Kidney tubule cell (primary cell): ENCODE results near the gene UBE4B.
"Not testable (repeated sequence)": the region's sequence is repeated elsewhere in the genome, so short reads cannot be mapped to it uniquely, and the experiment has no call there.

Experiments
- DNase-seq: peaks from one replicate; pipeline ENCODE4 v3.0.0-alpha.2; 2018; ENCODE audit warnings: low spot score

UBE4B gene

GRCh38 chr1:10073371-10073770 is 40.6 kb downstream of the UBE4B start:
- DNase-seq, result not testable (repeated sequence)

- peak; percentile 90 for DNase-seq
These were observed 41.5 kb downstream of the UBE4B start for GRCh38 chr1:10074059-10074851.

- no peak for DNase-seq
These were observed 42.3 kb downstream of the UBE4B start for GRCh38 chr1:10074852-10075730.

GRCh38 chr1:10075732-10076131 is 43.0 kb downstream of the UBE4B start:
- no peak for DNase-seq

GRCh38 chr1:10078494-10078893 is 45.7 kb downstream of the UBE4B start:
- no peak for DNase-seq

GRCh38 chr1:10080523-10080922 is 47.8 kb downstream of the UBE4B start:
- no peak for DNase-seq

GRCh38 chr1:10082785-10083479 is 50.2 kb downstream of the UBE4B start:
- no peak for DNase-seq

- no peak for DNase-seq
These were observed 51.3 kb downstream of the UBE4B start for GRCh38 chr1:10084045-10084444.

- DNase-seq, result no peak
These were observed 52.3 kb downstream of the UBE4B start for GRCh38 chr1:10085076-10085475.

- no peak for DNase-seq
These were observed 54.5 kb downstream of the UBE4B start for GRCh38 chr1:10087210-10087609.

- DNase-seq, result no peak
These were observed 69.2 kb downstream of the UBE4B start for GRCh38 chr1:10101929-10102328.

- DNase-seq, result no peak
These were observed 70.4 kb downstream of the UBE4B start for GRCh38 chr1:10103193-10103592.

- DNase-seq, result no peak
These were observed 72.1 kb downstream of the UBE4B start for GRCh38 chr1:10104834-10105233.

GRCh38 chr1:10105484-10105883 is 72.7 kb downstream of the UBE4B start:
- no peak for DNase-seq

- no peak for DNase-seq
These were observed 73.5 kb downstream of the UBE4B start for GRCh38 chr1:10106241-10106640.

GRCh38 chr1:10106756-10107475 is 74.2 kb downstream of the UBE4B start:
- no peak for DNase-seq

GRCh38 chr1:10107476-10107847 is 74.7 kb downstream of the UBE4B start:
- DNase-seq, result not testable (repeated sequence)

GRCh38 chr1:10108134-10108663 is 75.4 kb downstream of the UBE4B start:
- DNase-seq, result peak; percentile 78

- no peak for DNase-seq
These were observed 76.4 kb downstream of the UBE4B start for GRCh38 chr1:10108948-10109708.

GRCh38 chr1:10113501-10113900 is 80.7 kb downstream of the UBE4B start:
- no peak for DNase-seq

GRCh38 chr1:10114746-10115145 is 82.0 kb downstream of the UBE4B start:
- no peak for DNase-seq
